ENCODE measurements around the gene FAM3C. TPM values are rescaled to one million over a fixed set of nuclear protein-coding genes. Genes with fewer than 3 reads are reported as not detected.

FAM3C gene
- total RNA-seq, 1 experiment from 2014 or later, result 26.1 TPM

DNA sequence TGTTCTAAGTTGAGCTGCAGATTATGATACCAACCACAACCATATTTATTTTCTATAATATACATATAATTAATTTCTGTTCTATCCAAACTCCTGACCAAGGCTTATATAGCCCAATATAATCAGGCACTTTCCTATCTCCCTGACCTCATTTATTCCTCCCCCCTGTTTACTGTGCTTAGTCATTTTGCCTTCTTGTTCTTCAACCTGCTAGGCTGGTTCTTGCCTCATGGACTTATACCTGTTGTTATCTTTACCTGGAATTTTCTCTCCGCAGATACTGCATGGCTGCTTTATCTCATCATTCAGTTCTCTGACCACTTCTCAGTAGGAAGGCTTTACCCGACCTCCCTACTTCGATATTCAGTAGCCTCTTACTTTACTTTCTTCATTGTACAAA, 24.9 kb upstream of the FAM3C start:
- Histone ChIP-seq H3K9me3 (ENCODE audit: low read length) (no peaks in the 10 kb centered on the region), H3K4me3 (ENCODE audit: low read length) (no peak overlapping the region), H3K4me2 (ENCODE audit: low read depth, low read length, poor library complexity, severe bottlenecking) (no peak overlapping the region), H3K27ac (ENCODE audit: low read length) (no peak overlapping the region), H3K36me3 (ENCODE audit: insufficient read depth, low read length) (no peaks in the 10 kb centered on the region), H3K4me1 (ENCODE audit: low read length) (no peaks in the 10 kb centered on the region), H3K79me2 (ENCODE audit: low read length) (no peaks in the 10 kb centered on the region), H3K27me3 (ENCODE audit: low read length) (no peaks in the 10 kb centered on the region), H3K9ac (ENCODE audit: low read length) (no peak overlapping the region), H3K9me2 (replicated peaks; ENCODE audit: insufficient read depth, low read length) (no peaks in the 10 kb centered on the region), H2AFZ (ENCODE audit: low read length) (no peak overlapping the region), H4K20me1 (ENCODE audit: insufficient read depth, low read depth, low read length) (no peaks in the 10 kb centered on the region)
- no peak for DNase-seq

GRCh38 chr7:121419201-121420148, 23.4 kb upstream of the FAM3C start:
- Histone ChIP-seq H3K4me3 (ENCODE audit: low read length) (no peak overlapping the region), H2AFZ (ENCODE audit: low read length) (no peak overlapping the region), H3K9me3 (ENCODE audit: low read length) (no peaks in the 10 kb centered on the region), H3K27me3 (ENCODE audit: low read length) (no peaks in the 10 kb centered on the region), H3K4me2 (ENCODE audit: low read depth, low read length, poor library complexity, severe bottlenecking) (no peak overlapping the region), H3K4me1 (ENCODE audit: low read length) (no peaks in the 10 kb centered on the region), H3K79me2 (ENCODE audit: low read length) (no peaks in the 10 kb centered on the region), H3K36me3 (ENCODE audit: insufficient read depth, low read length) (no peaks in the 10 kb centered on the region), H4K20me1 (ENCODE audit: insufficient read depth, low read depth, low read length) (no peaks in the 10 kb centered on the region), H3K9me2 (replicated peaks; ENCODE audit: insufficient read depth, low read length) (no peaks in the 10 kb centered on the region), H3K9ac (ENCODE audit: low read length) (no peak overlapping the region), H3K27ac (ENCODE audit: low read length) (no peak overlapping the region)
- no peak for DNase-seq

DNA sequence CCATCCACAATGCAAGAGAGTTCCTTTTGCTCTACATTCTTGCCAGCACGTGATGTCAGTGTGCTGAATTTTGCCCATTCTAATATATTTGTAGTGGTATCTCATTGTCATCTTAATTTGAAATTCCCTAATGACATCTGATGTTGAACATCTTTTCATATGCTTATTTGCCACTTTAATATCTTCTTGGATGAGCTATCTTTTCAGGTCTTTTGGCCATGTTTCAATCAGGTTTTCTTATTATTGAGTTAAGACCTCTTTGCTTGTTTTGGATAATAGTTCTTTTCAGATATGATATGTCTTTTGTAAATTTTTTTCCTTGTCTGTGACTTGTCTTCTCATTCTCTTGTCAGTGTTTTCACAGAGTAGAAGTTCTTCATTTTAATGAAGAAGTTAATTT, 20.4 kb upstream of the FAM3C start:
- Histone ChIP-seq H3K4me3 (ENCODE audit: low read length) (no peak overlapping the region), H3K79me2 (ENCODE audit: low read length) (no peaks in the 10 kb centered on the region), H3K9ac (ENCODE audit: low read length) (no peak overlapping the region), H3K4me2 (ENCODE audit: low read depth, low read length, poor library complexity, severe bottlenecking) (no peak overlapping the region), H3K4me1 (ENCODE audit: low read length) (no peaks in the 10 kb centered on the region), H3K27me3 (ENCODE audit: low read length) (no peaks in the 10 kb centered on the region), H4K20me1 (ENCODE audit: insufficient read depth, low read depth, low read length) (no peaks in the 10 kb centered on the region), H3K9me2 (replicated peaks; ENCODE audit: insufficient read depth, low read length) (no peaks in the 10 kb centered on the region), H3K9me3 (ENCODE audit: low read length) (no peaks in the 10 kb centered on the region), H3K36me3 (ENCODE audit: insufficient read depth, low read length) (no peaks in the 10 kb centered on the region), H2AFZ (ENCODE audit: low read length) (no peak overlapping the region), H3K27ac (ENCODE audit: low read length) (no peak overlapping the region)
- no peak for DNase-seq

DNA sequence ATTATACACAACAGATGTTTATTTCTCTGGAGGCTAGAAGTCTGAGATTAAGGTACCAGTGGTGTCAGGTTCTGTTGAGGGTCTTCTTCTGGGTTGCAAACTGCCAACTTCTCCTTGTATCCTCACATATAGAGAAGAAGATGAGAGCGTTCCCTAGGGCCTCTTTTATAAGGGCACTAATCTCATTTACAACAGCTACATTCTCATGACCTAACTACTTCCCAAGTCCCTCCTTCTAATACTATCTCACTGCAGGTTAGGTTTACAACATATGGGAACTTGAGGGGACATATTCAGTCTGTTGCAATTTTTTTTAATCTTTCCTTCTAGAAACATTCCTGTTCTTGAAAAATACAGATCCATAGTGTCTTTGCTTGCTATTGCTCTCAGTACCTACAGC, 18.3 kb upstream of the FAM3C start:
- Histone ChIP-seq H3K79me2 (ENCODE audit: low read length) (no peaks in the 10 kb centered on the region), H3K9ac (ENCODE audit: low read length) (no peak overlapping the region), H3K9me2 (replicated peaks; ENCODE audit: insufficient read depth, low read length) (no peaks in the 10 kb centered on the region), H3K9me3 (ENCODE audit: low read length) (no peaks in the 10 kb centered on the region), H4K20me1 (ENCODE audit: insufficient read depth, low read depth, low read length) (no peaks in the 10 kb centered on the region), H3K4me2 (ENCODE audit: low read depth, low read length, poor library complexity, severe bottlenecking) (no peak overlapping the region), H3K27me3 (ENCODE audit: low read length) (no peaks in the 10 kb centered on the region), H2AFZ (ENCODE audit: low read length) (no peak overlapping the region), H3K27ac (ENCODE audit: low read length) (no peak overlapping the region), H3K36me3 (ENCODE audit: insufficient read depth, low read length) (no peaks in the 10 kb centered on the region), H3K4me1 (ENCODE audit: low read length) (no peaks in the 10 kb centered on the region), H3K4me3 (ENCODE audit: low read length) (no peak overlapping the region)
- DNase-seq, result no peak

- H3K9me3 ChIP-seq (ENCODE audit: low read length), result no peaks in the 10 kb centered on the region
- H3K4me2 ChIP-seq (ENCODE audit: low read depth, low read length, poor library complexity, severe bottlenecking), result no peak overlapping the region
- no peaks in the 10 kb centered on the region for H3K9me2 ChIP-seq (replicated peaks; ENCODE audit: insufficient read depth, low read length)
- H3K9ac ChIP-seq (ENCODE audit: low read length), result no peak overlapping the region
- no peaks in the 10 kb centered on the region for H3K27me3 ChIP-seq (ENCODE audit: low read length)
- no peak overlapping the region for H3K27ac ChIP-seq (ENCODE audit: low read length)
- H3K4me1 ChIP-seq (ENCODE audit: low read length), result peaks cover 6% of the 10 kb centered on the region; the same call in 1 of the 2 replicates
- DNase-seq, result no peak
- no peak overlapping the region for H3K4me3 ChIP-seq (ENCODE audit: low read length)
- H2AFZ ChIP-seq (ENCODE audit: low read length), result no peak overlapping the region
- H4K20me1 ChIP-seq (ENCODE audit: insufficient read depth, low read depth, low read length), result no peaks in the 10 kb centered on the region
- H3K79me2 ChIP-seq (ENCODE audit: low read length), result no peaks in the 10 kb centered on the region
- no peaks in the 10 kb centered on the region for H3K36me3 ChIP-seq (ENCODE audit: insufficient read depth, low read length)
These were observed 15.5 kb upstream of the FAM3C start for GRCh38 chr7:121411597-121411979.

DNA sequence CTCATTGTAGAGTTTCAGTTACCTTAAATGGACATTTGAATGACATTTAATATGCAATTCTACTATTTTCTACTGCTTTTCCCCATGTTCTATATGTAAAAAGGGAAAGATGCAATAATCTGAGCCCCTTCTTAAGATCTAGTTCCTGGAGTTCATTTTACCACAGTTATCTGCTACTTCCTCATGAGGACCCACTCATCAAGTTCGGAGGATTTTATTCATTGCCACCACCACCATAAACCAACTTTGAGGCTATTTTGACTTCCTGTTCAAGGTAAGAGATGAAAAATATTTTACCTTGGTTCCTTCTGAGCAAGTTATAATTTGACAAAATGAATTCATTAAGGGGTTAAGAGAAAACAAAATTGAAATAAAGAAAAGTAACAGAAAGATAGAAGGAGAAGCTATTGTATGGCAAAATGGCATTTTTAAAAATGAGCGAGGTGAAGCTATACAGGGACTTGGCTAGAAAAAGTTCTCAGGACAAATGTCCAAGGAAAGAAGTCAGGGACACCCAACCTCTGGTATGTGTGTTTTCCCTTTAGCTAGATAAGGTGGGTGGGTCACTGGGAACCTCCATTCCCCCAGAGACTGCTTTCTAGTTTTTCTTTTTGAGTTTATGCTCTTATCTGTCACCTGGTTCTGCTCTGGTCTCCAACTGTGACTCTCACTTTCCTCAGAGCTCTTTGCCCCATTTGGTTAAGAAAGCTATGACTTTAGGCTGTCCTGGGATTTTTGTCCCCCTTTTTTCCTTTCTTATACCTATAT, 14.9 kb upstream of the FAM3C start:
- Histone ChIP-seq H3K9ac (ENCODE audit: low read length) (no peak overlapping the region), H3K36me3 (ENCODE audit: insufficient read depth, low read length) (no peaks in the 10 kb centered on the region), H2AFZ (ENCODE audit: low read length) (no peak overlapping the region), H3K4me1 (ENCODE audit: low read length) (peaks cover 6% of the 10 kb centered on the region; the same call in 1 of the 2 replicates), H3K4me3 (ENCODE audit: low read length) (no peak overlapping the region), H3K9me2 (replicated peaks; ENCODE audit: insufficient read depth, low read length) (no peaks in the 10 kb centered on the region), H3K9me3 (ENCODE audit: low read length) (no peaks in the 10 kb centered on the region), H3K27ac (ENCODE audit: low read length) (no peak overlapping the region), H3K27me3 (ENCODE audit: low read length) (no peaks in the 10 kb centered on the region), H4K20me1 (ENCODE audit: insufficient read depth, low read depth, low read length) (no peaks in the 10 kb centered on the region), H3K79me2 (ENCODE audit: low read length) (no peaks in the 10 kb centered on the region), H3K4me2 (ENCODE audit: low read depth, low read length, poor library complexity, severe bottlenecking) (no peak overlapping the region)
- no peak for DNase-seq

DNA sequence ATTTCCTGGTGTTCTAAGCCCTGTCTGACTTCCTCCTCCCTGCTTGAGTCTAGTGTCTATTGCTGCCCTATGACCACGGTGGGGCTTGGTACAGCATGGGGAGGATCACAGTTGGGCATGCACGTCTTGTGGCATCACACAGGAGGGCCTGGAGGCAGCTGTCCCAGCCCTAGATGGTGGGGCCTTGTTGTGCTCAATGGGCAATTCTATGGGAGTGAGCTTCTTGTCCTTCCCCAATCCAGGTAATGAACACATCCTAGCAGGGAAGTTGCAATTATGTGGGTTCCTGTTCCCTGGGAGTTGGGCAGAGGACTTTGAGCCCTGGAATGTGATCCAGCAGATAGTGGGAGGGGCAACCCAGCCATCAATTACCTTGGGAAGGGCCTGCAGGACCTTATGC, 10.8 kb upstream of the FAM3C start:
- H3K27ac ChIP-seq (ENCODE audit: low read length), result no peak overlapping the region
- no peaks in the 10 kb centered on the region for H3K27me3 ChIP-seq (ENCODE audit: low read length)
- H3K9ac ChIP-seq (ENCODE audit: low read length), result no peak overlapping the region
- no peaks in the 10 kb centered on the region for H3K79me2 ChIP-seq (ENCODE audit: low read length)
- H3K4me1 ChIP-seq (ENCODE audit: low read length), result peaks cover 23% of the 10 kb centered on the region
- DNase-seq, result no peak
- no peaks in the 10 kb centered on the region for H3K36me3 ChIP-seq (ENCODE audit: insufficient read depth, low read length)
- no peaks in the 10 kb centered on the region for H4K20me1 ChIP-seq (ENCODE audit: insufficient read depth, low read depth, low read length)
- no peak overlapping the region for H3K4me3 ChIP-seq (ENCODE audit: low read length)
- H3K9me2 ChIP-seq (replicated peaks; ENCODE audit: insufficient read depth, low read length), result no peaks in the 10 kb centered on the region
- H3K4me2 ChIP-seq (ENCODE audit: low read depth, low read length, poor library complexity, severe bottlenecking), result no peak overlapping the region
- no peak overlapping the region for H2AFZ ChIP-seq (ENCODE audit: low read length)
- no peaks in the 10 kb centered on the region for H3K9me3 ChIP-seq (ENCODE audit: low read length)

DNA sequence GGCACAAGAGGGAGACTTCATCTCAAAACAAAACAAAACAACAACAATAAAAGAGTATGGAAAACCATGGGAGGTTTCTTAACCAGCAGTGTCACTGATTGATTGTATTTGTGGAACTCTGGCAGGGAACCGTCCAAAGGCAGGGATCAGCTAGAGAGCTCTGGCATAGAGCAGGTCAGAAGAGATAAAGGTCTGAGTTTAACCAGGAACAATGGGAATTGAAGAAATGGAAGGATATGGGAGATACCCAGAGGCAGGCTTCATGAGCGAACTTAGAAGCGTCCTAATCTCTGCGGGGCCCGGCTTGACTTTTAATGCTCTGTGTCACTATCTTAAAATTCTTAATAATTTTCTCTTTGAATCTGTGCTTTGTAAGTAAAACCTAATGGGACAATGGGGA, 10.4 kb upstream of the FAM3C start:
- Histone ChIP-seq H4K20me1 (ENCODE audit: insufficient read depth, low read depth, low read length) (no peaks in the 10 kb centered on the region), H3K27ac (ENCODE audit: low read length) (no peak overlapping the region), H3K4me1 (ENCODE audit: low read length) (peaks cover 23% of the 10 kb centered on the region), H3K4me3 (ENCODE audit: low read length) (no peak overlapping the region), H3K36me3 (ENCODE audit: insufficient read depth, low read length) (no peaks in the 10 kb centered on the region), H3K79me2 (ENCODE audit: low read length) (no peaks in the 10 kb centered on the region), H3K27me3 (ENCODE audit: low read length) (no peaks in the 10 kb centered on the region), H2AFZ (ENCODE audit: low read length) (no peak overlapping the region), H3K9me2 (replicated peaks; ENCODE audit: insufficient read depth, low read length) (no peaks in the 10 kb centered on the region), H3K9ac (ENCODE audit: low read length) (no peak overlapping the region), H3K4me2 (ENCODE audit: low read depth, low read length, poor library complexity, severe bottlenecking) (no peak overlapping the region), H3K9me3 (ENCODE audit: low read length) (no peaks in the 10 kb centered on the region)
- no peak for DNase-seq
